Measurements from ENCODE around the gene ASTN2. TPM values are rescaled to one million over a fixed set of nuclear protein-coding genes. Genes with fewer than 3 reads are reported as not detected.

Gene ASTN2
- total and polyA plus RNA-seq, 2 experiments from 2014 or later = 7.0 to 24.6 TPM

- TF ChIP-seq ZNF331 (CRISPR knock-in tag; IDR thresholded peaks at IDR 0.05; ENCODE audit: low read depth) = no peak
These were observed 950.4 kb downstream of the ASTN2 start (continued) for GRCh38 chr9:116464423-116464822.

- Histone ChIP-seq H3K4me3 (no peak overlapping the region), H3K36me3 (ENCODE audit: insufficient read depth) (no peaks in the 10 kb centered on the region), H3K27me3 (ENCODE audit: insufficient read depth) (no peaks in the 10 kb centered on the region), H3K4me1 (ENCODE audit: insufficient read depth) (no peaks in the 10 kb centered on the region; the same call in 1 of the 2 replicates), H3F3A (replicated peaks; ENCODE audit: low read depth) (no peaks in the 10 kb centered on the region), H4K20me1 (replicated peaks; ENCODE audit: insufficient read depth) (no peaks in the 10 kb centered on the region), H2AFZ (no peak overlapping the region), H3K4me2 (no peak overlapping the region), H3K79me2 (replicated peaks; ENCODE audit: insufficient read depth) (no peaks in the 10 kb centered on the region), H3K27ac (ENCODE audit: low read depth) (no peak overlapping the region), H3K9me2 (ENCODE audit: insufficient read depth) (no peaks in the 10 kb centered on the region; the same call in 1 of the 2 replicates)
- peaks cover 6% of the 10 kb centered on the region; the same call in 2 of the 3 replicates for H3K4me1 Mint-ChIP-seq
- no peak for ATAC-seq
- H3K9me3 Mint-ChIP-seq = peaks cover 9% of the 10 kb centered on the region
- peaks cover 6% of the 10 kb centered on the region; the same call in 2 of the 3 replicates for H3K36me3 Mint-ChIP-seq (ENCODE audit: low read depth)
- peaks cover 3% of the 10 kb centered on the region for H3K27me3 Mint-ChIP-seq (ENCODE audit: insufficient read depth, low read depth, poor library complexity)
- no peak overlapping the region for H3K4me3 Mint-ChIP-seq
- no peak overlapping the region for H3K27ac Mint-ChIP-seq
- TF ChIP-seq STAT1 (IDR thresholded peaks at IDR 0.05; ENCODE audit: unreplicated experiment) (no peak), CREB1 (CRISPR knock-in tag; IDR thresholded peaks at IDR 0.05; ENCODE audit: low read depth) (no peak), ZNF114 (CRISPR knock-in tag; IDR thresholded peaks at IDR 0.05) (no peak)
- DNase-seq (ENCODE audit: low spot score) = no peak
These were observed 953.2 kb downstream of the ASTN2 start for GRCh38 chr9:116461632-116462031.

- Histone ChIP-seq H3F3A (replicated peaks; ENCODE audit: low read depth) (no peaks in the 10 kb centered on the region), H3K27me3 (ENCODE audit: insufficient read depth) (no peaks in the 10 kb centered on the region), H3K79me2 (replicated peaks; ENCODE audit: insufficient read depth) (no peaks in the 10 kb centered on the region), H3K4me3 (no peak overlapping the region), H3K4me1 (ENCODE audit: insufficient read depth) (no peaks in the 10 kb centered on the region; the same call in 1 of the 2 replicates), H3K9me2 (ENCODE audit: insufficient read depth) (no peaks in the 10 kb centered on the region), H3K4me2 (no peak overlapping the region), H2AFZ (no peak overlapping the region), H3K36me3 (ENCODE audit: insufficient read depth) (no peaks in the 10 kb centered on the region), H3K27ac (ENCODE audit: low read depth) (no peak overlapping the region), H4K20me1 (replicated peaks; ENCODE audit: insufficient read depth) (no peaks in the 10 kb centered on the region)
- Mint-ChIP-seq H3K27ac (no peak overlapping the region), H3K9me3 (peaks cover 18% of the 10 kb centered on the region), H3K4me1 (peaks cover 6% of the 10 kb centered on the region; the same call in 2 of the 3 replicates), H3K4me3 (no peak overlapping the region), H3K27me3 (ENCODE audit: insufficient read depth, low read depth, poor library complexity) (peaks cover 3% of the 10 kb centered on the region), H3K36me3 (ENCODE audit: low read depth) (peaks cover 14% of the 10 kb centered on the region; the same call in 2 of the 3 replicates)
- ATAC-seq (no peak), DNase-seq (ENCODE audit: low spot score) (no peak)
- TF ChIP-seq EZH2 (IDR thresholded peaks at IDR 0.05; ENCODE audit: low read depth, unreplicated experiment) = no peak
- TF ChIP-seq CREB1 (CRISPR knock-in tag; IDR thresholded peaks at IDR 0.05; ENCODE audit: low read depth) = no peak
- TF ChIP-seq REST (IDR thresholded peaks at IDR 0.05; ENCODE audit: unreplicated experiment) = no peak
- TF ChIP-seq NANOG (IDR thresholded peaks at IDR 0.05; ENCODE audit: borderline replicate concordance) = no peak
- TF ChIP-seq ZNF331 (CRISPR knock-in tag; IDR thresholded peaks at IDR 0.05; ENCODE audit: low read depth) = no peak
- TF ChIP-seq ZNF114 (CRISPR knock-in tag; IDR thresholded peaks at IDR 0.05) = no peak
- no peak for TF ChIP-seq ZNF462 (CRISPR knock-in tag; IDR thresholded peaks at IDR 0.05)
- no peak for TF ChIP-seq EZH2phosphoT487 (IDR thresholded peaks at IDR 0.05; ENCODE audit: unreplicated experiment)
- no peak for TF ChIP-seq POLR2AphosphoS5 (IDR thresholded peaks at IDR 0.05; ENCODE audit: low read depth)
These were observed 954.8 kb downstream of the ASTN2 start for GRCh38 chr9:116460026-116460425.

All from GM23338 (cell line).